NCI-H187 (cell line): ENCODE data around the gene AMFR.
A peak's percentile ranks its signal among the peaks of the same experiment; 100 is the strongest.

Experiments
- DNase-seq, 2 experiments: peaks; one replicate each; lab custom pipeline; 2025; lab: John Stamatoyannopoulos, UW

The AMFR gene

GRCh38 chr16:56330476-56330875 is 94.9 kb downstream of the AMFR start:
- DNase-seq: no peak

- DNase-seq: no peak
Measured at GRCh38 chr16:56329887-56330286, 95.5 kb downstream of the AMFR start.

- no peak for DNase-seq
Measured at GRCh38 chr16:56328276-56329022, 96.9 kb downstream of the AMFR start.

- no peak for DNase-seq
Measured at GRCh38 chr16:56327929-56328258, 97.5 kb downstream of the AMFR start.

- no peak for DNase-seq
Measured at GRCh38 chr16:56327071-56327928, 98.0 kb downstream of the AMFR start.

- DNase-seq: no peak
Measured at GRCh38 chr16:56325956-56326355, 99.4 kb downstream of the AMFR start.

- no peak for DNase-seq
Measured at GRCh38 chr16:56324406-56324805, 100.9 kb downstream of the AMFR start.

- DNase-seq: no peak
Measured at GRCh38 chr16:56321571-56321970, 103.8 kb downstream of the AMFR start.

GRCh38 chr16:56320811-56321558 is 104.4 kb downstream of the AMFR start:
- DNase-seq: no peak

- DNase-seq: no peak
Measured at GRCh38 chr16:56320056-56320455, 105.3 kb downstream of the AMFR start.

- DNase-seq: no peak
Measured at GRCh38 chr16:56319376-56319775, 106.0 kb downstream of the AMFR start.

GRCh38 chr16:56318827-56319140 is 106.6 kb downstream of the AMFR start:
- no peak for DNase-seq

GRCh38 chr16:56317998-56318826 is 107.1 kb downstream of the AMFR start:
- DNase-seq: peak; percentile 6 to 9

- DNase-seq: no peak
Measured at GRCh38 chr16:56316545-56316944, 108.8 kb downstream of the AMFR start.

GRCh38 chr16:56315955-56316354 is 109.4 kb downstream of the AMFR start:
- DNase-seq: no peak

- DNase-seq: no peak
Measured at GRCh38 chr16:56314244-56314850, 111.0 kb downstream of the AMFR start.

GRCh38 chr16:56312556-56312955 is 112.8 kb downstream of the AMFR start:
- no peak for DNase-seq

GRCh38 chr16:56312028-56312300 is 113.4 kb downstream of the AMFR start:
- no peak for DNase-seq
